Activated CD4-positive, alpha-beta memory T cell treated with anti-CD3 and anti-CD28 coated beads, Interleukin-2, amount 10 ng/mL, durations not matched to agents 7 days and 5 days (primary cell): ENCODE data around the gene FAM240B. TPM values are rescaled to one million over a fixed set of nuclear protein-coding genes. Genes with fewer than 3 reads are reported as not detected.

Source experiments
- CTCF ChIA-PET: fragments of 350-600 bp; sonication (Branson Sonifier 250); formaldehyde crosslinking; loops from one replicate; lab custom pipeline; 2021; ENCODE audit warnings: antibody characterized with exemption, inconsistent platforms; lab: Charles Lee
- POLR2A ChIA-PET: fragments of 350-600 bp; sonication (Branson Sonifier 250); formaldehyde crosslinking; loops from one replicate; lab custom pipeline; 2021; ENCODE audit warnings: antibody characterized with exemption; lab: Charles Lee
- DNase-seq: peaks from one replicate; pipeline ENCODE4 v3.0.0-alpha.2; 2020
- H3K27ac Mint-ChIP-seq: one replicate; pipeline ENCODE4 v1.8.0; 2021; ENCODE audit warnings: mild to moderate bottlenecking, mixed read lengths
- H3K27me3 Mint-ChIP-seq: one replicate; pipeline ENCODE4 v1.8.0; 2021; ENCODE audit warnings: mixed read lengths
- H3K36me3 Mint-ChIP-seq: one replicate; pipeline ENCODE4 v1.8.0; 2021; ENCODE audit warnings: low read depth, mixed read lengths
- H3K4me1 Mint-ChIP-seq: one replicate; pipeline ENCODE4 v1.8.0; 2021; ENCODE audit warnings: mixed read lengths
- H3K4me3 Mint-ChIP-seq: one replicate; pipeline ENCODE4 v1.8.0; 2021; ENCODE audit warnings: mild to moderate bottlenecking, mixed read lengths
- H3K9me3 Mint-ChIP-seq: one replicate; pipeline ENCODE4 v1.8.0; 2021; ENCODE audit warnings: mixed read lengths
- total RNA-seq, 2 experiments: library from RNA; stranded (reverse); gene quantifications; one replicate each; pipeline ENCODE4 v1.2.3, GENCODE V29; 2021

The FAM240B gene
- total RNA-seq, 2 experiments from 2014 or later: not detected

DNA sequence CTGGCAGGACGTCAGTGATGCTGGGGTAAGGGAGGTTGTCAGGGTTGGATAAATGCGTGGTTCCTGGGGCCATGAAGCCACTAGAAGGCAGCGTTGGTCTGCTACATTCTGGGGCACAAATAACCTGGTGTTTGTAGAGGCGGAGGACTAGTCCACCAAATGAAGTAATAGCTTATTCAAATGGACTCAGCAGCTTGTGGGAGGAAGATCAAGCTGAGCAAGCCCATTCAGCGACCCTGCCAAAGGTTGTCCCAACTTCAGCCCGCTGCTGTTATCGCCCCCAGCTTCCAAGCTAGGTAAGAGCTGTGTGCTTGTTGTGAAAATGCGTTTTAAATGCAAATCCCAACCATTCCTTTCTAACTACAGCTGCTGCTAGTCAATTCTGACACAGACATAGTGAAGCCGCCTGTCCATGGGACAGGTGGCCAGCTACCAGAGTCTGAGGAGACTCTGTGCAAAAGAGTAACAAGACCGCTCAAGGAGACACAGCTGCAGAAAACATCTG lies 7.6 kb upstream of the FAM240B start:
- ChIA-PET CTCF (interaction anchor here (0.6 kb wide), 1 partner anchor 62 kb away, joined by 3 read pairs; no protein-coding TSS in a partner anchor), POLR2A (no interaction called here)
- Mint-ChIP-seq H3K9me3 (no peaks in the 10 kb centered on the region), H3K4me1 (no peaks in the 10 kb centered on the region), H3K4me3 (no peak overlapping the region), H3K27ac (no peak overlapping the region), H3K27me3 (no peaks in the 10 kb centered on the region), H3K36me3 (no peaks in the 10 kb centered on the region)
- no peak for DNase-seq

DNA sequence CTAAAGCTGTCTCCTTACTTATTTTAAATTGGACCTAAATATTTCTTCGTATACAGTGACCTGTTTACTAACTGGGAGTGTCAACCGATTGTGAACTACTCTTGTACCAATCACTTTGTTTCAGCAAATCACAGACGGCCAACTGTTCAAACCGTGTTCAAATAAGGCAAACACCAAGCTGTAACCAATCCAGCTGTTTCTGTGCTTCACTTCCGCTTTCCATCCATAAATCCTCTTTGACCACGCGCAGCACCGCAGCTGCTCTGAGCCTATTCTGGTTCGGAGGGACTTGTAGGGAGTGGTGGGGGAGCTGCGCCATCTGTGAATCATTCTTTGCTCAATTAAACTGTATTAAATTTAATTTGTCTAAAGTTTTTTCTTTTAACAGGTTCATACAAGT lies 4.8 kb upstream of the FAM240B start:
- no peak overlapping the region for H3K27ac Mint-ChIP-seq
- ChIA-PET POLR2A (no interaction called here), CTCF (no interaction called here)
- no peaks in the 10 kb centered on the region for H3K4me1 Mint-ChIP-seq
- no peak overlapping the region for H3K4me3 Mint-ChIP-seq
- DNase-seq: no peak
- no peaks in the 10 kb centered on the region for H3K36me3 Mint-ChIP-seq
- H3K9me3 Mint-ChIP-seq: no peaks in the 10 kb centered on the region
- no peaks in the 10 kb centered on the region for H3K27me3 Mint-ChIP-seq

DNA sequence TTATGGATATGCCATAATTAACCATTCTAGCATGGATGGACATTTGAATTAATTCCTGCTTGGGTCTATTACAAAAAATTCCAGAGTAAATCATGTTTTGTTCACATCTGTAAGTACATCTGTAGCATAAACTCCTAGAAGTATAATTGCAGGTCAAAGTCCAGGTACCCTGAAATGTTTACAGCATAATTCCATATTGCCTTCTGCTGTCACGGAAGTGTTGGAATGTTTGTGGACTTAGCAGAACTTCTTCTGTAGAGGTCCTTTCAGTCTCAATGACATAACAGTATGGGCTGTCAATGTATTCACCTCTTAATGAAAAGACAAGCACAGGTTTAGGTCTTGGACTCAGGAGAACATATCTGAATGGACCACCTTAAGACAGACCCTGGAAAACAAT lies 1.8 kb downstream of the FAM240B start:
- no peak for DNase-seq
- H3K9me3 Mint-ChIP-seq: no peaks in the 10 kb centered on the region
- CTCF ChIA-PET: no interaction called here
- H3K4me3 Mint-ChIP-seq: no peak overlapping the region
- no peaks in the 10 kb centered on the region for H3K36me3 Mint-ChIP-seq
- H3K27me3 Mint-ChIP-seq: no peaks in the 10 kb centered on the region
- POLR2A ChIA-PET: no interaction called here
- no peak overlapping the region for H3K27ac Mint-ChIP-seq
- no peaks in the 10 kb centered on the region for H3K4me1 Mint-ChIP-seq

DNA sequence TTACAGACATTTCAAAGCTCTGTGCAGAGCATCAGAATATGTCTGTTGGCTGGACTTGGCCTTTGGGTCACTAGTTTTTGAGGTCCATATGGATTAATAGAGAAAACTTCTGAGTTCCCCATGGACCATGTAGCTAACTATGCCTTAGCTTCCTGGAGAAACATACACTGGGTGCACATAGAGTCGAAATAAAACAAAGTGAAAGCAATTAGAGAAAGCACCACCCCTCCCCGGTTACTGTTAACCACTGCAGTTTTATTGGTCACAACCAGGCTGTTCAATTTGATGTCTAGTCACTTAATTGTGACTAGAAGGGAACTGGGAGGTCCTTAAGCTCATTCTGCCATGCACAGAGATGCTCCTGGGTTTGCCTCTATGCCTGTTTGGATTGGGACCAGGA lies 4.2 kb downstream of the FAM240B start:
- H3K9me3 Mint-ChIP-seq: no peaks in the 10 kb centered on the region
- H3K36me3 Mint-ChIP-seq: no peaks in the 10 kb centered on the region
- H3K4me3 Mint-ChIP-seq: no peak overlapping the region
- ChIA-PET POLR2A (no interaction called here), CTCF (no interaction called here)
- no peak for DNase-seq
- H3K27ac Mint-ChIP-seq: no peak overlapping the region
- no peaks in the 10 kb centered on the region for H3K27me3 Mint-ChIP-seq
- no peaks in the 10 kb centered on the region for H3K4me1 Mint-ChIP-seq

DNA sequence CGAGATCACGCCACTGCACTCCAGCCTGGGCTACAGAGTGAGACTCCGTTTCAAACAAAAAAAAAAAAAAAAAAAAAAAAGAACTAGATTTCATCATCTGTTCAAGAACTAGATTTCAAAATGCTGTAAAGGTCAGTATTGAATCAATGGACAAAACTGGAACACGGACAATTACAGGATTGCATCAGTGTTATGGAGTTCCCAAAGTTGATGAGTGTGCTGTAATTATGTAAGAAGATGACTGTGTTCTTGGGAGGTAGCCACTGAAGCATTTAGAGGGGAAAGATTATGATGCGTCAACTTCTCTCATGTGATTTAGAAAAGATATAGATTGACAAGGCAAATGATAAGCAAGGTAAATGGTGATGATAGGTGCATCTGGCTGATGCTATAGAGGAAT lies 6.5 kb downstream of the FAM240B start:
- DNase-seq: no peak
- Mint-ChIP-seq H3K4me1 (no peaks in the 10 kb centered on the region), H3K27me3 (no peaks in the 10 kb centered on the region), H3K9me3 (no peaks in the 10 kb centered on the region), H3K4me3 (no peak overlapping the region), H3K27ac (no peak overlapping the region), H3K36me3 (no peaks in the 10 kb centered on the region)
- POLR2A ChIA-PET: no interaction called here
- CTCF ChIA-PET: no interaction called here

DNA sequence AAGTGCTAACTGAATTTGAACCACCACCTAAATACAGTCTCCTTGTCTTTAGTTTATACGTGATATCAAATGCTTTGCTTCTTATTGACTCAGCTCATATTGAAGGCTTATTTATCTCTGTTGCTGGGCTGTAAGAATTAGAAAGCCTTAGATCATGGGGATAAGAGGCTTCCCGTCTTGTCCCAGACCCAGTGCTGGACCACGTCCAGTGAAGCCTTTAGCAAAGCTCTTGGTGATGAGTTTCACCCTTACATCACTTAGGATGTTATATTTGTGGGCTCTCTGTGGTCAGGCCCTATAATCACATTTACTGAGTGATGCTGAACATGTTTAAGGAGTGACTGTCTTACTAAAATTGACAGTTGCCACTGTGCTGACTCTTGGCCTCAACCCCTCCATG lies 11.2 kb downstream of the FAM240B start:
- ChIA-PET POLR2A (no interaction called here), CTCF (no interaction called here)
- no peak for DNase-seq
- Mint-ChIP-seq H3K27ac (no peak overlapping the region), H3K4me1 (no peaks in the 10 kb centered on the region), H3K9me3 (no peaks in the 10 kb centered on the region), H3K36me3 (no peaks in the 10 kb centered on the region), H3K27me3 (no peaks in the 10 kb centered on the region), H3K4me3 (no peak overlapping the region)

DNA sequence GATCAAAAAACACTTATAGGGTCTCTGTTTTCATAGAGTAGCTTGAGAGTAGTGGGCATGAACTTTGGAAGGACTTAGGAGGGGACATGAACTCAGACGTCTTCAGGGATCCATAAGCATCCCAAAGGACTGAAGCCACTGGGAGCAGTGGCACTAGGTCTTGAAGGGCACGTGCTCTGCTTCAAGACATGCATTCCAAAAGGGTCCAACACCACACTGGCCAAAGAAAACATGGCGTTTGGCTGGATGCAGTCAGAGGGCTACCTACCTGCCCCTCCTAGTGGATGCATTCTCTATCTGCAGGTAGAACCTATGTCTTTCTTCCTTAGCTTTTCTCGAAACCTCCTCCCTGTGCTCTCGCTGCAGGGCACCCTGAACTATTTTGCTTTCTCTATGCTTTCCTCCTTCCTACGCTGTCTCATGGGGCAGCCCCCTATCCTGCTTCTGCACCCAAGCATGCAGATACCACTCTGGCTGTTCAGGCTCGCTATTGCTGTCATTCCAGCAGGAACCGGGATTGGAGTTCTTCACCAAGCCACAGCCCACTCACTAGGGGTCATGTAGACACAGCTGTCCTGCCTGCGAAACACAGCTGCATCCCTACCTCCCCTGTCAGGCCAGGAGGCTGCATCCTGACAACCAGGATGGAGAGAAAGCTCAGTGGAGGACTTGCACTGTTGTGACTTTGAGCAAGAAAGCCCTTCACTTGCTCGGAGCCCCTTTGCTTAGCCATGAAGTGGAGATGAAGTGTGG lies 11.9 kb downstream of the FAM240B start:
- Mint-ChIP-seq H3K4me3 (no peak overlapping the region), H3K27me3 (peaks cover 2% of the 10 kb centered on the region), H3K4me1 (no peaks in the 10 kb centered on the region), H3K9me3 (no peaks in the 10 kb centered on the region), H3K36me3 (no peaks in the 10 kb centered on the region), H3K27ac (no peak overlapping the region)
- DNase-seq: no peak
- POLR2A ChIA-PET: no interaction called here
- CTCF ChIA-PET: no interaction called here

DNA sequence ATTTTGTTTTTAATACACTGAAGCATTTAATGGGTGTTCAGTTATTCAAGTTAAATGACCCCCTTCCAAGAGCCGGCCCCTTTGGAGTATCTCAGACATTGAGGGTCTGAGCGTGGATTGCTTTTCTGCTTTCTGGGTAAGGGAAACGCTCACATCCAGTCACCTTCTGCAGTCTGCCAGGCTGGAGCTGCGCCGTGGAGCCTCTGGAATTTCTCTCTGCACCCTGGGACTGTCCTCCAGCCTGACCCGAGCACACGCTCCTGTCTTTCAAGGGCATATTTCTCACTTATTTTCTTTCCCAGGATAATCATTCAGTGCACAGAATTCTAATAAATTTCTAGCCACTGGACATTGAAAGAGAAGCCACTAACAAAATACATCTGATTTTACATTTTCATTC lies 13.4 kb downstream of the FAM240B start:
- Mint-ChIP-seq H3K4me3 (no peak overlapping the region), H3K36me3 (no peaks in the 10 kb centered on the region), H3K4me1 (no peaks in the 10 kb centered on the region), H3K27me3 (peaks cover 2% of the 10 kb centered on the region), H3K9me3 (no peaks in the 10 kb centered on the region), H3K27ac (no peak overlapping the region)
- POLR2A ChIA-PET: no interaction called here
- no peak for DNase-seq
- CTCF ChIA-PET: no interaction called here

DNA sequence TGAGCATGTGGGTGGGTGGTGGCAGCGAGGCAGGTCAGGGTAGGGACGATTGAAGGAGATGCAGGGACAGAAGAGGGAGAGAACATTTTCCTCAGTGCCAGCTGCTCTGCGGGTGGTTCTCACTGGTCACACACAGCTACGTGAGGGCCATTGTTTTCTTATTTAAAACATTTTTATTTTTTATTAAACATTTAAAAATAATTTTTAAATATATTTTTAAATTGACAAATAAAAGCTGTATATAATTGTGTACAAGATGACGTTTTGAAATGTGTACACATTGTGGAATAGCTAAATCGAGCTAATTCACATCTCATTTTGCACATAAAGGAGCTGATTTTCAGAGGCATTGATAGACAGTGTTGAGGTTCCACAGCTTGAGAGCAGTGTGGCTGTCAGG lies 14.0 kb downstream of the FAM240B start:
- no peak for DNase-seq
- Mint-ChIP-seq H3K27me3 (peaks cover 4% of the 10 kb centered on the region), H3K4me3 (no peak overlapping the region), H3K27ac (no peak overlapping the region), H3K36me3 (no peaks in the 10 kb centered on the region), H3K4me1 (no peaks in the 10 kb centered on the region), H3K9me3 (no peaks in the 10 kb centered on the region)
- POLR2A ChIA-PET: no interaction called here
- CTCF ChIA-PET: no interaction called here

DNA sequence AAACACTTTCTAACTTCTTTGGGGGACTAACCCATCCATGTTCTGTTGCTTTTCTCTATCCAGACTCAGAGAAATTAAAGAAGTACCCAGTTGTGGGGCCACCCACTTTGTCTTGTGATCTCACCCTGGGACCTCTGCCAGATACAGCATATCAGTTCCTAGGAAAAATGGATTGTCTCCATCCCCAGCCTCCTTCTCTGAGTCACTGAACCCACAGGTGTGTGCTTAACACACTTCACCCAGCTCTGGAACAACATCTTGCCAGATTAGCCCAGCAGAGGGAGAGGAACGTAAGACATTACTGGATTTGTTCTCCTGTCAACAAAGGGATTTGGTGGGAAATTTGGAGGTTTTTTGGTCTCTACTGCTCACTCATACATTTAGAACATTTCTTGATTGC lies 19.2 kb downstream of the FAM240B start:
- POLR2A ChIA-PET: no interaction called here
- H3K27ac Mint-ChIP-seq: no peak overlapping the region
- no peak overlapping the region for H3K4me3 Mint-ChIP-seq
- no peaks in the 10 kb centered on the region for H3K4me1 Mint-ChIP-seq
- no peaks in the 10 kb centered on the region for H3K36me3 Mint-ChIP-seq
- peaks cover 5% of the 10 kb centered on the region for H3K27me3 Mint-ChIP-seq
- H3K9me3 Mint-ChIP-seq: no peaks in the 10 kb centered on the region
- CTCF ChIA-PET: no interaction called here
- no peak for DNase-seq

DNA sequence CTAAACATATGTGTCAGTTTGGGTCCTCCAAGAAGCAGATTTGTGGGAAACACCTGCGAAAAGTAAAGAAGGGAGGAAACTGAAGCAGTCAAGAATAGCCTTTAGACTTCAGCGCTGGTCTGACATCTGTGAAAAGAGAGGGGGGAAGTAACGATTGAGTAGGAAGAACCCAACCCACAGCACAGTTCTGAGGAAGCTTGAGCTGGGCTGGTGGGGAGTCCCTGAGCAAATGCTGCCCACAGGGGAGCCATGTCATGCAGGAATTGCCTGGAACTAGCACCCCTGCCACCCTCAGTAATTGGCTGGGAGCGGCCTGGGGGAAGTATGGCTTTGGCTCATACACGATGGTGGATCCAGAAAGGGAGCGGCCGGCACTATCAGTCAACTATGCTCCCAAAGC lies 20.6 kb downstream of the FAM240B start:
- no peaks in the 10 kb centered on the region for H3K4me1 Mint-ChIP-seq
- H3K9me3 Mint-ChIP-seq: no peaks in the 10 kb centered on the region
- H3K4me3 Mint-ChIP-seq: no peak overlapping the region
- DNase-seq: no peak
- CTCF ChIA-PET: no interaction called here
- peaks cover 5% of the 10 kb centered on the region for H3K27me3 Mint-ChIP-seq
- no peak overlapping the region for H3K27ac Mint-ChIP-seq
- POLR2A ChIA-PET: no interaction called here
- no peaks in the 10 kb centered on the region for H3K36me3 Mint-ChIP-seq

DNA sequence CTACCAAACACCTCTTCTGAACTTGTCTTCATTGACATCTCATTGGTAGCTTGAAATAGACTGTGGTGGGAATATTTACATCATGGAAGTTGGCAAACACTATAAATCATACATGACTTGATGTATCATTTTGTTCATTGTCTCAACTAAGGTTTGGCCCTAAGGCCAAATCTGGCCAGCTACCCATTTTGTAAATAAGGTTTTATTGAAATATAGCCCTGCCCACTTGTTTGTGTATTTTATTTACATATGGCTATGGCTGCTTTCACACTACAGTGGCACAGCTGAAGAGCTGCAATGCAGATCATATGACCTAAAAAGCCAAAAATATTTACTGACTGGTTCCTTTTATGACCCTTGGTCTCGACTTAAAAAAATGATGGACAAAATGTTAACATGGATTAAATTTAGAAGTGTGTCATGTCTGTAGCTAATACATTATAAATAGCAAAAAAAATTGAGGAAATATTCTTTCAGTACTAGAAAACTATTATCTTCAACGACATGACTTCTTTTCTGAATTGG lies 22.1 kb downstream of the FAM240B start:
- POLR2A ChIA-PET: no interaction called here

DNA sequence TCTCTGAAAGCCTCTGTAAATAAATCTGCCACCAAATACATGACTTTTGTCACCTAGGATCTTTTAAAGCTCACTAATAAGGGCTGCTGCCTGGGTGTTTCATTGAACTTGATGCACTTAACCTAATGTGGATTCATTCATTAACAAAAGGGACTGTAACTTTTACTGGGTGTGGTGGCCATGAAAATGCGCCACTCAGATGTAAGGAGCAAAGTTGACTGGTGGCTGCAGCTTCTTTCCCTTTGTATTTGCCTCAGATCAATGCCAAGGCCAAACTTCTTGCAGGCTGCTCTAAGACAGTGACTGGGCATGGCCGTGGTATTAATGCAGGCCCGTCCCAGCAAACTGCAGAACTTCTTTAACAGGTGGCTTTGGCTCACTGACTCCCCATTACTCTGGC lies 22.9 kb downstream of the FAM240B start:
- Mint-ChIP-seq H3K27ac (no peak overlapping the region), H3K4me3 (no peak overlapping the region), H3K4me1 (no peaks in the 10 kb centered on the region), H3K27me3 (peaks cover 3% of the 10 kb centered on the region), H3K36me3 (no peaks in the 10 kb centered on the region), H3K9me3 (no peaks in the 10 kb centered on the region)
- ChIA-PET CTCF (no interaction called here), POLR2A (no interaction called here)
- DNase-seq: no peak

More for the DNA sequence above, 22.1 kb downstream of the FAM240B start:
- Mint-ChIP-seq H3K9me3 (no peaks in the 10 kb centered on the region), H3K27ac (no peak overlapping the region), H3K27me3 (peaks cover 3% of the 10 kb centered on the region), H3K4me1 (no peaks in the 10 kb centered on the region), H3K4me3 (no peak overlapping the region), H3K36me3 (no peaks in the 10 kb centered on the region)
- CTCF ChIA-PET: no interaction called here
- DNase-seq: no peak

DNA sequence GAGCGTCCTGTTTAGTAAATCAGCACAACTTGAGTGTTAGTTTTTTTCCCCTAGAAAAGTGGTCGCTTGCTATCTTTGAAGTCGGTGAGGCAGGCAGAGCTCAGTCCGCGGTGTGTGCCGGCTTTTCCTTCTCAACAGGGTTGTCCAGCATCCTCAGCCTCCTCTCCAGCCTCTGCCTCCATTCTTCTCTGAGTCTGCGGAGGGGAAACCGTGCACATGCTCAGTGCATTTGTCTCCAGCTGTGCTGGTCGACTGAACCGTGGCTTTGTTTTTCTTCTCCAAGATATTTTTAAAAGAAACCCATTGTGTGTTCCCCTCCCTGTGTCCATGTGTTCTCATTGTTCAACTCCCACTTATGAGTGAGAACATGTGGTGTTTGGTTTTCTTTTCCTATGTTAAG lies 25.3 kb downstream of the FAM240B start:
- Mint-ChIP-seq H3K27ac (no peak overlapping the region), H3K4me3 (no peak overlapping the region), H3K36me3 (no peaks in the 10 kb centered on the region), H3K27me3 (peaks cover 2% of the 10 kb centered on the region), H3K4me1 (no peaks in the 10 kb centered on the region), H3K9me3 (no peaks in the 10 kb centered on the region)
- ChIA-PET CTCF (no interaction called here), POLR2A (no interaction called here)
- no peak for DNase-seq
